ENCODE results near the gene PCID2. TPM values are rescaled to one million over a fixed set of nuclear protein-coding genes. Genes with fewer than 3 reads are reported as not detected.

Gene PCID2
- total and polyA plus RNA-seq, 2 experiments from 2014 or later = 79.6 to 107 TPM

DNA sequence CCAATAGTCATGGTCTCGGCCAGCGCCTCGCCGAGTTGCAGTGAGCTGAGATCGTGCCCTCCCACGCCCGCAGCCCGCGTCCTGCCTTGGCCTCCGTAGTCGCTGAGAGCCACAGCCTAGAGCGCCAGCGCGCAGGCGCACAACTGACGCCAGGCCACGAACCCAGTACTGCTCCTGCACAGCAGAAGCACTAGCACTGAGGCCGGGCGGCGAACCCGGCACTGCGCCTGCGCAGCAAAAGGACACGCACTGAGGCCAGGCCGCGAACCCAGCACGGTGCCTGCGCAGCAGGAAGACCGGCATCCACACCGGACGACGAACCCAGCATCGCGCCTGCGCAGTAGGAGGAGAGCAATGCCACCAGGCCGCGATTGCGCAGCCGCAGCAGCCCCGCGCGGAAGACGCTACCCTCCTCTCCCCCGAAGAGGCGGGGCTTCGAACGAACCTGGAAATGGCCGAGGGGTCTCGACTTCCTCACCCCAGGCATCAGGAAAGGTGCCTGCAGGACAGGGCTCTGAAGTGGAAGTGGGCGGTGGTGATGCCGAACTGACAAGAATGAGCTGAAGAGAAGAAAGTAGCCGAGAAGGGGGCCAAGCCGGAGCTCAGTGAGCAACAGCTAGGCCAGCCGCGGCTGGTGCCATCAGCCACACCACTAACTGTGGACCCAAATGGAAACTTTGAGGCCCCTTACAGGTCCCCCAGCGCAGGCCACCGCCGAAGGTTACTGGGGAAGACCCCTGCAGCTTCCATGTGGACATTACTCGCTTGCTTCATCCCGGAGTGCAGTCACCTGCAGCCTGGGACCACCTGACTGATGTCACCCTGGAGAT is 78.3 kb downstream of the PCID2 start:
- Histone ChIP-seq H3K4me2 (no peak overlapping the region), H3K27me3 (ENCODE audit: insufficient read depth) (no peaks in the 10 kb centered on the region), H3K27ac (ENCODE audit: low read depth) (no peak overlapping the region), H3F3A (replicated peaks; ENCODE audit: low read depth) (no peaks in the 10 kb centered on the region), H3K4me3 (no peak overlapping the region), H3K9me2 (ENCODE audit: insufficient read depth) (no peaks in the 10 kb centered on the region), H2AFZ (0 out of 2 replicates have a peak overlapping the region, but pooled peaks have one; percentile 90), H3K36me3 (ENCODE audit: insufficient read depth) (no peaks in the 10 kb centered on the region), H4K20me1 (replicated peaks; ENCODE audit: insufficient read depth) (no peaks in the 10 kb centered on the region), H3K79me2 (replicated peaks; ENCODE audit: insufficient read depth) (no peaks in the 10 kb centered on the region), H3K4me1 (ENCODE audit: insufficient read depth) (no peaks in the 10 kb centered on the region)
- no peak for DNase-seq (ENCODE audit: low spot score)
- peak; percentile 45 for ATAC-seq
- H3K36me3 Mint-ChIP-seq (ENCODE audit: low read depth) = no peaks in the 10 kb centered on the region
- H3K27ac Mint-ChIP-seq = no peak overlapping the region
- peaks cover 8% of the 10 kb centered on the region for H3K27me3 Mint-ChIP-seq (ENCODE audit: insufficient read depth, low read depth, poor library complexity)
- peaks cover 5% of the 10 kb centered on the region for H3K4me1 Mint-ChIP-seq
- TF ChIP-seq, protein P1, sequence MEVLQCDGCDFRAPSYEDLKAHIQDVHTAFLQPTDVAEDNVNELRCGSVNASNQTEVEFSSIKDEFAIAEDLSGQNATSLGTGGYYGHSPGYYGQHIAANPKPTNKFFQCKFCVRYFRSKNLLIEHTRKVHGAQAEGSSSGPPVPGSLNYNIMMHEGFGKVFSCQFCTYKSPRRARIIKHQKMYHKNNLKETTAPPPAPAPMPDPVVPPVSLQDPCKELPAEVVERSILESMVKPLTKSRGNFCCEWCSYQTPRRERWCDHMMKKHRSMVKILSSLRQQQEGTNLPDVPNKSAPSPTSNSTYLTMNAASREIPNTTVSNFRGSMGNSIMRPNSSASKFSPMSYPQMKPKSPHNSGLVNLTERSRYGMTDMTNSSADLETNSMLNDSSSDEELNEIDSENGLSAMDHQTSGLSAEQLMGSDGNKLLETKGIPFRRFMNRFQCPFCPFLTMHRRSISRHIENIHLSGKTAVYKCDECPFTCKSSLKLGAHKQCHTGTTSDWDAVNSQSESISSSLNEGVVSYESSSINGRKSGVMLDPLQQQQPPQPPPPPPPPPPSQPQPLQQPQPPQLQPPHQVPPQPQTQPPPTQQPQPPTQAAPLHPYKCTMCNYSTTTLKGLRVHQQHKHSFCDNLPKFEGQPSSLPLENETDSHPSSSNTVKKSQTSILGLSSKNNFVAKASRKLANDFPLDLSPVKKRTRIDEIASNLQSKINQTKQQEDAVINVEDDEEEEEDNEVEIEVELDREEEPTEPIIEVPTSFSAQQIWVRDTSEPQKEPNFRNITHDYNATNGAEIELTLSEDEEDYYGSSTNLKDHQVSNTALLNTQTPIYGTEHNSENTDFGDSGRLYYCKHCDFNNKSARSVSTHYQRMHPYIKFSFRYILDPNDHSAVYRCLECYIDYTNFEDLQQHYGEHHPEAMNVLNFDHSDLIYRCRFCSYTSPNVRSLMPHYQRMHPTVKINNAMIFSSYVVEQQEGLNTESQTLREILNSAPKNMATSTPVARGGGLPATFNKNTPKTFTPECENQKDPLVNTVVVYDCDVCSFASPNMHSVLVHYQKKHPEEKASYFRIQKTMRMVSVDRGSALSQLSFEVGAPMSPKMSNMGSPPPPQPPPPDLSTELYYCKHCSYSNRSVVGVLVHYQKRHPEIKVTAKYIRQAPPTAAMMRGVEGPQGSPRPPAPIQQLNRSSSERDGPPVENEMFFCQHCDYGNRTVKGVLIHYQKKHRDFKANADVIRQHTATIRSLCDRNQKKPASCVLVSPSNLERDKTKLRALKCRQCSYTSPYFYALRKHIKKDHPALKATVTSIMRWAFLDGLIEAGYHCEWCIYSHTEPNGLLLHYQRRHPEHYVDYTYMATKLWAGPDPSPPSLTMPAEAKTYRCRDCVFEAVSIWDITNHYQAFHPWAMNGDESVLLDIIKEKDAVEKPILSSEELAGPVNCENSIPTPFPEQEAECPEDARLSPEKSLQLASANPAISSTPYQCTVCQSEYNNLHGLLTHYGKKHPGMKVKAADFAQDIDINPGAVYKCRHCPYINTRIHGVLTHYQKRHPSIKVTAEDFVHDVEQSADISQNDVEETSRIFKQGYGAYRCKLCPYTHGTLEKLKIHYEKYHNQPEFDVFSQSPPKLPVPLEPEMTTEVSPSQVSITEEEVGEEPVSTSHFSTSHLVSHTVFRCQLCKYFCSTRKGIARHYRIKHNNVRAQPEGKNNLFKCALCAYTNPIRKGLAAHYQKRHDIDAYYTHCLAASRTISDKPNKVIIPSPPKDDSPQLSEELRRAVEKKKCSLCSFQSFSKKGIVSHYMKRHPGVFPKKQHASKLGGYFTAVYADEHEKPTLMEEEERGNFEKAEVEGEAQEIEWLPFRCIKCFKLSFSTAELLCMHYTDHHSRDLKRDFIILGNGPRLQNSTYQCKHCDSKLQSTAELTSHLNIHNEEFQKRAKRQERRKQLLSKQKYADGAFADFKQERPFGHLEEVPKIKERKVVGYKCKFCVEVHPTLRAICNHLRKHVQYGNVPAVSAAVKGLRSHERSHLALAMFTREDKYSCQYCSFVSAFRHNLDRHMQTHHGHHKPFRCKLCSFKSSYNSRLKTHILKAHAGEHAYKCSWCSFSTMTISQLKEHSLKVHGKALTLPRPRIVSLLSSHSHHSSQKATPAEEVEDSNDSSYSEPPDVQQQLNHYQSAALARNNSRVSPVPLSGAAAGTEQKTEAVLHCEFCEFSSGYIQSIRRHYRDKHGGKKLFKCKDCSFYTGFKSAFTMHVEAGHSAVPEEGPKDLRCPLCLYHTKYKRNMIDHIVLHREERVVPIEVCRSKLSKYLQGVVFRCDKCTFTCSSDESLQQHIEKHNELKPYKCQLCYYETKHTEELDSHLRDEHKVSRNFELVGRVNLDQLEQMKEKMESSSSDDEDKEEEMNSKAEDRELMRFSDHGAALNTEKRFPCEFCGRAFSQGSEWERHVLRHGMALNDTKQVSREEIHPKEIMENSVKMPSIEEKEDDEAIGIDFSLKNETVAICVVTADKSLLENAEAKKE (CRISPR knock-in tag; IDR thresholded peaks at IDR 0.05) = no peak
- TF ChIP-seq EZH2 (IDR thresholded peaks at IDR 0.05; ENCODE audit: low read depth, unreplicated experiment) (no peak), ZNF331 (CRISPR knock-in tag; IDR thresholded peaks at IDR 0.05; ENCODE audit: low read depth) (no peak)
- no peaks in the 10 kb centered on the region for H3K9me3 Mint-ChIP-seq
- no peak overlapping the region for H3K4me3 Mint-ChIP-seq

DNA sequence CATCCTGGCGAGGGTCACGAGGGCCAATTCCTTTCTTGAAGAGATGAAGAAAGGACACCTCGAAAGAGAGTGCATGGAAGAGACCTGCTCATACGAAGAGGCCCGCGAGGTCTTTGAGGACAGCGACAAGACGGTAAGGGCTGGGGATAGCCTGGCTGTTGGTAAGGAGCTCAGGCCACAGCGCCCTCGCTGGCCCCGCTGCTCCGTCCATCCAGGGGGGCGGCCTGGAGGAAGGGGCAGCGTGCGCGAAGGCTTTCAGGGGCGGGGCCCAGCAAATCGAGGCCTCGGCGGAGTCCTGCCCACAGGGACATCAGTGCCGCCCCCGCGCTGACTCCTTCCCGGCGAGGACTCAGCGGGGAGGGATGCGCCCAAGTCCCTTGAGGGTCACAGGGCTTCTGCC is 79.0 kb downstream of the PCID2 start:
- Histone ChIP-seq H4K20me1 (replicated peaks; ENCODE audit: insufficient read depth) (no peaks in the 10 kb centered on the region), H3F3A (replicated peaks; ENCODE audit: low read depth) (no peaks in the 10 kb centered on the region), H3K9me2 (ENCODE audit: insufficient read depth) (no peaks in the 10 kb centered on the region), H3K36me3 (ENCODE audit: insufficient read depth) (no peaks in the 10 kb centered on the region), H2AFZ (peak overlapping the region; percentile 90; the same call in 1 of the 2 replicates), H3K4me2 (0 out of 2 replicates have a peak overlapping the region, but pooled peaks have one; percentile 23), H3K4me3 (no peak overlapping the region), H3K27me3 (ENCODE audit: insufficient read depth) (no peaks in the 10 kb centered on the region), H3K79me2 (replicated peaks; ENCODE audit: insufficient read depth) (no peaks in the 10 kb centered on the region), H3K27ac (ENCODE audit: low read depth) (no peak overlapping the region), H3K4me1 (ENCODE audit: insufficient read depth) (no peaks in the 10 kb centered on the region)
- Mint-ChIP-seq H3K36me3 (ENCODE audit: low read depth) (no peaks in the 10 kb centered on the region), H3K4me1 (peaks cover 5% of the 10 kb centered on the region), H3K4me3 (no peak overlapping the region), H3K27me3 (ENCODE audit: insufficient read depth, low read depth, poor library complexity) (peaks cover 8% of the 10 kb centered on the region), H3K9me3 (no peaks in the 10 kb centered on the region), H3K27ac (peak overlapping the region; percentile 82; the same call in 1 of the 2 replicates)
- ATAC-seq (peak; percentile 84), DNase-seq (ENCODE audit: low spot score) (peak; percentile 47)
- TF ChIP-seq STAT1 (IDR thresholded peaks at IDR 0.05; ENCODE audit: unreplicated experiment) (no peak), ZNF331 (CRISPR knock-in tag; IDR thresholded peaks at IDR 0.05; ENCODE audit: low read depth) (no peak), EZH2phosphoT487 (IDR thresholded peaks at IDR 0.05; ENCODE audit: unreplicated experiment) (no peak), CTCF (conservative IDR thresholded peaks at IDR 0.05; ENCODE audit: low read depth in 2 of 2) (no peak; a peak in 1 of 4 replicates), EZH2 (IDR thresholded peaks at IDR 0.05; ENCODE audit: low read depth, unreplicated experiment) (no peak), NANOG (IDR thresholded peaks at IDR 0.05; ENCODE audit: borderline replicate concordance) (no peak), CREB1 (CRISPR knock-in tag; IDR thresholded peaks at IDR 0.05; ENCODE audit: low read depth) (no peak), ZNF114 (CRISPR knock-in tag; IDR thresholded peaks at IDR 0.05) (no peak)
